Panc1 (cell line): ENCODE measurements around the gene SNX3. TPM values are rescaled to one million over a fixed set of nuclear protein-coding genes. Genes with fewer than 3 reads are reported as not detected.

Experiments
- ATAC-seq: fragments of 200-7000 bp; cut with Tn5 transposase; 2 replicates; pipeline ENCODE4 v1.9.1; 2020; ENCODE audit warnings: mild to moderate bottlenecking, moderate library complexity
- BruUV-seq: library from RNA; stranded (reverse); fragments of 400-500 nt; replicated peaks from 2 replicates; lab custom pipeline; 2021; lab: Mats Ljungman, UMichigan
- CTCF ChIA-PET: fragments of 300-600 bp; sonication (Branson Sonifier 250); formaldehyde crosslinking; loops from one replicate; lab custom pipeline; 2022; ENCODE audit warnings: antibody characterized with exemption; lab: Charles Lee
- POLR2A ChIA-PET: fragments of 300-600 bp; sonication (Branson Sonifier 250); formaldehyde crosslinking; loops from one replicate; lab custom pipeline; 2022; ENCODE audit warnings: antibody characterized with exemption; lab: Charles Lee
- DNase-seq: peaks from one replicate; pipeline ENCODE4 v3.0.0-alpha.2; 2010; ENCODE audit warnings: low read depth, low spot score
- H3K27ac ChIP-seq: 2 replicates; pipeline ENCODE4 v1.5.1; 2011; ENCODE audit warnings: mild to moderate bottlenecking, low read length, inconsistent platforms
- H3K27me3 ChIP-seq: fragments of 200-500 bp; sonication (Bioruptor generic); 2 replicates; pipeline ENCODE4 v1.6.0; 2014; ENCODE audit warnings: low read length, inconsistent platforms; ENCODE audit not compliant: control insufficient read depth, insufficient read depth
- H3K36me3 ChIP-seq: fragments of 200-500 bp; sonication (Bioruptor generic); 2 replicates; pipeline ENCODE4 v1.5.1; 2014; ENCODE audit warnings: inconsistent platforms, mild to moderate bottlenecking, low read length, moderate library complexity; ENCODE audit not compliant: control insufficient read depth, insufficient read depth
- H3K4me1 ChIP-seq: 2 replicates; pipeline ENCODE4 v1.5.1; 2011; ENCODE audit warnings: inconsistent platforms, mild to moderate bottlenecking, low read length, moderate library complexity; ENCODE audit not compliant: control insufficient read depth, insufficient read depth
- H3K4me3 ChIP-seq, 2 experiments: 2 replicates each; pipeline ENCODE4 v1.5.1; 2011 to 2012; ENCODE audit warnings: low read depth in 2 of 2, low read length in 2 of 2, mild to moderate bottlenecking in 2 of 2, inconsistent platforms in 1 of 2, moderate library complexity in 1 of 2
- H3K9me3 ChIP-seq: fragments of 200-500 bp; sonication (Bioruptor generic); 2 replicates; pipeline ENCODE4 v1.5.1; 2014; ENCODE audit warnings: low read depth, mild to moderate bottlenecking, inconsistent platforms, low read length, moderate library complexity; ENCODE audit not compliant: control insufficient read depth, insufficient read depth
- CTCF ChIP-seq: fragments of 450-650 bp; IDR thresholded peaks from 2 replicates; pipeline ENCODE4 v1.5.1; 2017; ENCODE audit warnings: mild to moderate bottlenecking
- POLR2AphosphoS5 ChIP-seq: IDR thresholded peaks from 2 replicates; pipeline ENCODE4 v1.6.1; 2012; ENCODE audit warnings: mild to moderate bottlenecking, low read depth, low read length, moderate library complexity
- SIN3A ChIP-seq: IDR thresholded peaks from 2 replicates; pipeline ENCODE4 v1.6.1; 2012; ENCODE audit warnings: low read depth, mild to moderate bottlenecking, low read length, moderate library complexity, borderline replicate concordance; ENCODE audit not compliant: insufficient read depth
- TCF7L2 ChIP-seq: IDR thresholded peaks from 2 replicates; pipeline ENCODE4 v1.6.1; 2011; ENCODE audit warnings: mild to moderate bottlenecking, low read depth, low read length, inconsistent platforms
- in situ Hi-C: cut with HindIII; loops from 2 replicates; pipeline ENCODE4 v1.10.0; 2016; ENCODE audit warnings: low sequenced_read_pairs, low pct_unique_long_range_greater_than_20kb
- intact Hi-C: fragments of 100-400 bp; cut with micrococcal nuclease; formaldehyde crosslinking; loops from one replicate; pipeline ENCODE4 v1.10.0; 2022; ENCODE audit not compliant: unreplicated experiment
- total RNA-seq: library from RNA; stranded (reverse); gene quantifications from one replicate; pipeline ENCODE4 v1.2.1, GENCODE V29; 2021; ENCODE audit not compliant: unreplicated experiment
- TF ChIP-seq, protein P1 (sequence below), 2 experiments: IDR thresholded peaks; 2 replicates each; pipeline ENCODE4 v1.6.1; 2011 to 2012; ENCODE audit warnings: low read depth in 2 of 2, control low read depth in 1 of 2, low read length in 1 of 2, mild to moderate bottlenecking in 1 of 2, moderate library complexity in 1 of 2; ENCODE audit not compliant: insufficient read depth in 1 of 2

Gene SNX3
- total RNA-seq, 1 experiment from 2014 or later, result 223 TPM

DNA sequence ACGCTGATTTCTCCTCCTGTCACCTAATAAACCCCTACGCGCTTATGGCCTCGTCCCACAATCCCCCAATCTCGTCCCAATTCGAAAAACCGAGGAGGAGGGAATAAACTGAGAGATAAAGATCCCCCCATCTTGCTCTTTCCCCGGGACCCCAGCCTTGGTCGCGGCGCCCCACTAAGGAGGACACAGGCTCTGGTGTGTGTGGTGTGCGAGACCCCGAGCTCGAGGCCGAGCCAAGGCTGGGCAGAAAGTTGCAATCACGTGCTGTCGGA is 96.4 kb downstream of the SNX3 start:
- POLR2A ChIA-PET, result no interaction called here
- BruUV-seq, result no TSS peak
- in situ Hi-C loops, result no loop called here

GRCh38 chr6:108163644-108164542 is 96.9 kb downstream of the SNX3 start:
- CTCF ChIA-PET, result interaction anchor here (0.5 kb wide), 1 partner anchor 29 kb away, joined by 6 read pairs; no protein-coding TSS in a partner anchor
- no TSS peak for BruUV-seq
- H3K9me3 ChIP-seq, result no peaks in the 10 kb centered on the region
- H3K27ac ChIP-seq, result no peak overlapping the region
- in situ Hi-C loops, result no loop called here
- ATAC-seq (peak; percentile 19; the same call in 1 of the 2 replicates), DNase-seq (no peak)
- no peak for TF ChIP-seq CTCF
- POLR2A ChIA-PET, result no interaction called here
- H3K27me3 ChIP-seq, result peaks cover 63% of the 10 kb centered on the region
- peak overlapping the region in 1 of 2 experiments; percentile 65; a peak in 1 of 4 replicates for H3K4me3 ChIP-seq
- no peaks in the 10 kb centered on the region; the same call in 1 of the 2 replicates for H3K36me3 ChIP-seq
- H3K4me1 ChIP-seq, result peaks cover 12% of the 10 kb centered on the region; the same call in 1 of the 2 replicates
- intact Hi-C loops, result no loop called here

More for the DNA sequence above, 96.4 kb downstream of the SNX3 start:
- Histone ChIP-seq H3K27ac (no peak overlapping the region), H3K4me1 (peaks cover 12% of the 10 kb centered on the region; the same call in 1 of the 2 replicates), H3K36me3 (no peaks in the 10 kb centered on the region; the same call in 1 of the 2 replicates), H3K27me3 (peaks cover 57% of the 10 kb centered on the region), H3K9me3 (no peaks in the 10 kb centered on the region), H3K4me3 (peak overlapping the region in 1 of 2 experiments; percentile 65; a peak in 2 of 4 replicates)
- no peak for TF ChIP-seq POLR2AphosphoS5
- no peak for TF ChIP-seq SIN3A
- TF ChIP-seq CTCF, result no peak
- TF ChIP-seq, protein P1, sequence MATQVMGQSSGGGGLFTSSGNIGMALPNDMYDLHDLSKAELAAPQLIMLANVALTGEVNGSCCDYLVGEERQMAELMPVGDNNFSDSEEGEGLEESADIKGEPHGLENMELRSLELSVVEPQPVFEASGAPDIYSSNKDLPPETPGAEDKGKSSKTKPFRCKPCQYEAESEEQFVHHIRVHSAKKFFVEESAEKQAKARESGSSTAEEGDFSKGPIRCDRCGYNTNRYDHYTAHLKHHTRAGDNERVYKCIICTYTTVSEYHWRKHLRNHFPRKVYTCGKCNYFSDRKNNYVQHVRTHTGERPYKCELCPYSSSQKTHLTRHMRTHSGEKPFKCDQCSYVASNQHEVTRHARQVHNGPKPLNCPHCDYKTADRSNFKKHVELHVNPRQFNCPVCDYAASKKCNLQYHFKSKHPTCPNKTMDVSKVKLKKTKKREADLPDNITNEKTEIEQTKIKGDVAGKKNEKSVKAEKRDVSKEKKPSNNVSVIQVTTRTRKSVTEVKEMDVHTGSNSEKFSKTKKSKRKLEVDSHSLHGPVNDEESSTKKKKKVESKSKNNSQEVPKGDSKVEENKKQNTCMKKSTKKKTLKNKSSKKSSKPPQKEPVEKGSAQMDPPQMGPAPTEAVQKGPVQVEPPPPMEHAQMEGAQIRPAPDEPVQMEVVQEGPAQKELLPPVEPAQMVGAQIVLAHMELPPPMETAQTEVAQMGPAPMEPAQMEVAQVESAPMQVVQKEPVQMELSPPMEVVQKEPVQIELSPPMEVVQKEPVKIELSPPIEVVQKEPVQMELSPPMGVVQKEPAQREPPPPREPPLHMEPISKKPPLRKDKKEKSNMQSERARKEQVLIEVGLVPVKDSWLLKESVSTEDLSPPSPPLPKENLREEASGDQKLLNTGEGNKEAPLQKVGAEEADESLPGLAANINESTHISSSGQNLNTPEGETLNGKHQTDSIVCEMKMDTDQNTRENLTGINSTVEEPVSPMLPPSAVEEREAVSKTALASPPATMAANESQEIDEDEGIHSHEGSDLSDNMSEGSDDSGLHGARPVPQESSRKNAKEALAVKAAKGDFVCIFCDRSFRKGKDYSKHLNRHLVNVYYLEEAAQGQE (IDR thresholded peaks at IDR 0.05; ENCODE audit: insufficient read depth in 1 of 2, low read depth in 2 of 2, low read length in 1 of 2), result no peak
- no peak for TF ChIP-seq TCF7L2
- CTCF ChIA-PET, result interaction anchor here (0.5 to 0.8 kb wide), 2 partner anchors 11 to 29 kb away, joined by 3 to 6 read pairs; no protein-coding TSS in a partner anchor
- ATAC-seq (no peak), DNase-seq (no peak)
- intact Hi-C loops, result no loop called here
